ENCODE measurements around the gene TFDP1.

The TFDP1 gene

DNA sequence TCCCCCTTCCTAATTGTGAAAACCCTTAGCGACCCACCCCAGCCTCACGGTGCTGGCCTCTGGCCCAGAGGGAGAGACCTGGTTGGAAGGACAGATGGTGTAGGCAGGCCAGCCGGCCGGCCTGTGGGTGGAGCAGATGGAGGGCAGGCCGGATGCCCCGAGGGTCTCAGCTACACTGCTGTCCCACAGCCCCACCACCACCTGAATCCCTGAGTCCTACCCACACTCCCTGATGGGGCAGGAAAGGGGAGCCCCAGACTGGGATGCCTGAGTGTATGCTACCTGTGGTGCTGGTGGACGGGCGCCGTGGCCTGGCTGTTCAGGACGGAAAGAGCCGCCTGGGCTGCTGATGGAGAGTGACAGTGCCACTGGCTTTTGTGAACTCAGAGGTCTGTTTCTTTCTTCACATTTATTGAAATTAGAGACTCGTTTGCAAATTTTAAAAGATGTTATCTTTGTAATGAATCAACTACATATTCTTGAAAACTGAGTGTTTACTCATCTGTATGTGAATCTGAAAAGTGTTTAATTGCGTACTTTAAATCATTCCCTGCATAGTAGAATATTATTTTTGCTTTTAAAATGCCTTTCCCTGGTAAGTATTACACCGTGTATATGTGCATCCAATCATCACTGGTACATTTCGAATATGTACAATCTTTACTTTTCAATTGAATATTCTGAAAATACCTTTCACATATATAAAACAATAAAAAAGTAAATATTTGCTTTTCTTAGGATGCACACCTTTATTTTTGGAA lies 35.7 kb downstream of the TFDP1 start:
- TF ChIP-seq FOXP2 (optimal IDR thresholded peaks at IDR 0.05; ENCODE audit: borderline replicate concordance, extremely low read depth, extremely low read length, insufficient read depth) (no peak), POLR2AphosphoS5 (IDR thresholded peaks at IDR 0.05; ENCODE audit: low read depth, low read length) (no peak), TAF1 (IDR thresholded peaks at IDR 0.05; ENCODE audit: borderline replicate concordance, insufficient read depth, low read length) (no peak), SIN3A (IDR thresholded peaks at IDR 0.05; ENCODE audit: borderline replicate concordance, insufficient read depth, low read length) (no peak)
- TF ChIP-seq, protein P1, sequence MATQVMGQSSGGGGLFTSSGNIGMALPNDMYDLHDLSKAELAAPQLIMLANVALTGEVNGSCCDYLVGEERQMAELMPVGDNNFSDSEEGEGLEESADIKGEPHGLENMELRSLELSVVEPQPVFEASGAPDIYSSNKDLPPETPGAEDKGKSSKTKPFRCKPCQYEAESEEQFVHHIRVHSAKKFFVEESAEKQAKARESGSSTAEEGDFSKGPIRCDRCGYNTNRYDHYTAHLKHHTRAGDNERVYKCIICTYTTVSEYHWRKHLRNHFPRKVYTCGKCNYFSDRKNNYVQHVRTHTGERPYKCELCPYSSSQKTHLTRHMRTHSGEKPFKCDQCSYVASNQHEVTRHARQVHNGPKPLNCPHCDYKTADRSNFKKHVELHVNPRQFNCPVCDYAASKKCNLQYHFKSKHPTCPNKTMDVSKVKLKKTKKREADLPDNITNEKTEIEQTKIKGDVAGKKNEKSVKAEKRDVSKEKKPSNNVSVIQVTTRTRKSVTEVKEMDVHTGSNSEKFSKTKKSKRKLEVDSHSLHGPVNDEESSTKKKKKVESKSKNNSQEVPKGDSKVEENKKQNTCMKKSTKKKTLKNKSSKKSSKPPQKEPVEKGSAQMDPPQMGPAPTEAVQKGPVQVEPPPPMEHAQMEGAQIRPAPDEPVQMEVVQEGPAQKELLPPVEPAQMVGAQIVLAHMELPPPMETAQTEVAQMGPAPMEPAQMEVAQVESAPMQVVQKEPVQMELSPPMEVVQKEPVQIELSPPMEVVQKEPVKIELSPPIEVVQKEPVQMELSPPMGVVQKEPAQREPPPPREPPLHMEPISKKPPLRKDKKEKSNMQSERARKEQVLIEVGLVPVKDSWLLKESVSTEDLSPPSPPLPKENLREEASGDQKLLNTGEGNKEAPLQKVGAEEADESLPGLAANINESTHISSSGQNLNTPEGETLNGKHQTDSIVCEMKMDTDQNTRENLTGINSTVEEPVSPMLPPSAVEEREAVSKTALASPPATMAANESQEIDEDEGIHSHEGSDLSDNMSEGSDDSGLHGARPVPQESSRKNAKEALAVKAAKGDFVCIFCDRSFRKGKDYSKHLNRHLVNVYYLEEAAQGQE (IDR thresholded peaks at IDR 0.05; ENCODE audit: insufficient read depth in 1 of 2, low read depth in 2 of 2, low read length in 2 of 2): no peak

DNA sequence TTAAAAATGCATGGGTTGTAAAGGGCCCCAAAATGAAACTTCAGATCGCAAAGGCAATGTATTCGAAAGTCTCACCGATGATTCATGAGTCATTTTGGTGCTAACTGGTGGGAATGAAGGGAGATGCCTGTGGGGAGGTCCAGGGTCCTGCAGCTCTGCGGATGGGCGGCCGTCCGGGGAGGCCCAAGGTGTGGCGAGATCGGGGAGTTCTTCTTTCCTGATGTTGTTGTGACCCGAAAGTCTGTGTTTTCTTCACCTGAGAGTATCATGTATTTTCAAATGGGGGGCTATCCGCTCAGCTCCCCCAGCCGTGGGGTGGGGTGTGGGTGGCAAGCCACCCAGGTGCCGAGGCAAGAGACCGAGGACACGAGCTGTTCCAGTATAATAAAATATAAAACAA lies 36.5 kb downstream of the TFDP1 start:
- TF ChIP-seq, protein P1 (IDR thresholded peaks at IDR 0.05; ENCODE audit: insufficient read depth in 1 of 2, low read depth in 2 of 2, low read length in 2 of 2): no peak
- TF ChIP-seq POLR2AphosphoS5 (IDR thresholded peaks at IDR 0.05; ENCODE audit: low read depth, low read length): no peak
- no peak for TF ChIP-seq TAF1 (IDR thresholded peaks at IDR 0.05; ENCODE audit: borderline replicate concordance, insufficient read depth, low read length)
- no peak for TF ChIP-seq SIN3A (IDR thresholded peaks at IDR 0.05; ENCODE audit: borderline replicate concordance, insufficient read depth, low read length)
- TF ChIP-seq FOXP2 (optimal IDR thresholded peaks at IDR 0.05; ENCODE audit: borderline replicate concordance, extremely low read depth, extremely low read length, insufficient read depth): no peak

DNA sequence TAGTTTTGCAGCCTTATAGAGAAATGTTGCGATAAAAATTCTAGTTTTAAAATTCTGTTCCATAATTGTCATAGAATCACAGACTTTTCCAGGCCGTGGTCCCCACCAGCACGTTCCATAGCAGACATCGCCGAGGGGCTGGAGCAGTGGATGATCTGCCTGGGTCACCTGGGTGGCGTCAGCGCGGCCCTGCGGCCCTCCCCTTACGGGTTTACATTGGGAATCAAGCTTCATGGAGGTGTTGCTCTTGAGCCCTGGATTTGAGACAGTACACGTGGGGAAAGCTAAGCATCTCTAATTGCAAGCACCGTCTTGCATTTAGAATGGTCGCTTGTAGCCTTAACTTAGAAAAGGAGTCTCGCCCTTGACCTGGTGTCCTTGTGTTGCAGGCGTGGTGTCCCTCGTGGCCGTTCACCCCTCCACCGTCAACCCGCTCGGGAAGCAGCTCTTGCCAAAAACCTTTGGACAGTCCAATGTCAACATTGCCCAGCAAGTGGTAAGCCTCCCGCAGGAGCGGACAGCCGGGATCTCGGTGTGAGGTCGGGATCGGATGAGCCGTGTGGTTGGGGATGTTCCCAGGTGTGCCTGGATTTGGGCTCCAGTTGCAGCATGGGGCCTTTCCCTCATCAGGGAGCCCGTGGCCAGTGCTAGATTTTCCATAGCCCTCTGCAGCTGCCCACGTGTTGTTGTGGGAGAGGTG lies 38.4 kb downstream of the TFDP1 start:
- TF ChIP-seq POLR2AphosphoS5 (IDR thresholded peaks at IDR 0.05; ENCODE audit: low read depth, low read length) (no peak), FOXP2 (optimal IDR thresholded peaks at IDR 0.05; ENCODE audit: borderline replicate concordance, extremely low read depth, extremely low read length, insufficient read depth) (no peak), SIN3A (IDR thresholded peaks at IDR 0.05; ENCODE audit: borderline replicate concordance, insufficient read depth, low read length) (no peak), TAF1 (IDR thresholded peaks at IDR 0.05; ENCODE audit: borderline replicate concordance, insufficient read depth, low read length) (no peak)
- TF ChIP-seq, protein P1 (IDR thresholded peaks at IDR 0.05; ENCODE audit: insufficient read depth in 1 of 2, low read depth in 2 of 2, low read length in 2 of 2): no peak

DNA sequence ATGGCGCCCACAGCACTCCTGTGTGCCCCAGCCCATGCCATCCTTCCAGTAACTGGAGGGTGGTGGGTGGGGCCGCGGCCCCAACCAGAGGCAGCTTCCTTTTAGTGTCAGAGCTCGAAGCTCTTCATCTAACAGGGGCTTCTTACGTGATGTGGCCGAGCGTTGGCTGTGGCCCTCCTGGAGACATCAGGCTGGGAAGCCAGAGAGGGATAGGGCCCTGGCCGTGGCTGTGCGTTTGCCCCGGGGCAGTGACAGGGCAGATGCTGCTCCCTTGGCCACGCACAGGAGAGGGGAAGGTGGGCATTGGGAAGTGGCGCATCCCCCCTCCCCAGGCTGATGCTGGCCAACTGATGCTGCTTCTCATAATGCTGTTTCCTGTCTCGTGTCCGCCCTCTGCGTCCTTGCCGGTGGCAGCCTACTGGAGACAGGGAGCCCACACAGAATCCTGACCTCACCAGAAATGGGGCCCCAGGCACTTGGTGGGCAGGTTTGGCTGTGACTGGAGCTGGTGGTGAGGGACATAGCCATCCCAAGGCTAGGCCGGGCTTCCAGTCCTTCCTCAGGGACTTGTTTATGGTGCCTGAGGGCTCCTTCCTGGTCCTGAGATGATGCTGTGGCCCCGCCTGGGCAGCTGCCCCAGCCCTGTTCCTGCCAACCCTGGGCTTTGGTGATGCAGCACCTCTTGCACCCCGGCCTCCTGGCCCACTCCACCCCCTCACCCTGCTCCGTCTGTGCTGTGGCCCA lies 39.1 kb downstream of the TFDP1 start:
- TF ChIP-seq TAF1 (IDR thresholded peaks at IDR 0.05; ENCODE audit: borderline replicate concordance, insufficient read depth, low read length): no peak
- TF ChIP-seq, protein P1 (IDR thresholded peaks at IDR 0.05; ENCODE audit: insufficient read depth in 1 of 2, low read depth in 2 of 2, low read length in 2 of 2): no peak
- TF ChIP-seq POLR2AphosphoS5 (IDR thresholded peaks at IDR 0.05; ENCODE audit: low read depth, low read length): no peak
- TF ChIP-seq FOXP2 (optimal IDR thresholded peaks at IDR 0.05; ENCODE audit: borderline replicate concordance, extremely low read depth, extremely low read length, insufficient read depth): no peak
- TF ChIP-seq SIN3A (IDR thresholded peaks at IDR 0.05; ENCODE audit: borderline replicate concordance, insufficient read depth, low read length): no peak

All from PFSK-1 (cell line).